SK-N-SH (cell line): ENCODE results near the gene MRGPRD.
"Not testable (repeated sequence)": the region's sequence is repeated elsewhere in the genome, so short reads cannot be mapped to it uniquely, and the experiment has no call there.

Experiments used
- CTCF ChIP-seq: fragments of 200-600 bp; sonication (generic); IDR thresholded peaks from 2 replicates; pipeline ENCODE4 v1.6.1; 2017; ENCODE audit warnings: antibody characterized with exemption, mild to moderate bottlenecking, moderate library complexity
- GABPA ChIP-seq: IDR thresholded peaks from 2 replicates; pipeline ENCODE4 v1.4.0; 2012; ENCODE audit warnings: low read depth, mild to moderate bottlenecking
- JUND ChIP-seq: IDR thresholded peaks from 2 replicates; pipeline ENCODE4 v1.4.0; 2012
- MXI1 ChIP-seq: IDR thresholded peaks from 2 replicates; pipeline ENCODE4 v1.6.1; 2012; ENCODE audit warnings: mild to moderate bottlenecking, low read depth, low read length, improper control_type of control experiment
- TCF12 ChIP-seq: IDR thresholded peaks from 2 replicates; pipeline ENCODE4 v1.4.0; 2012
- TF ChIP-seq, protein P1 (sequence below): IDR thresholded peaks from 2 replicates; pipeline ENCODE4 v1.4.0; 2012; ENCODE audit warnings: low read depth

DNA sequence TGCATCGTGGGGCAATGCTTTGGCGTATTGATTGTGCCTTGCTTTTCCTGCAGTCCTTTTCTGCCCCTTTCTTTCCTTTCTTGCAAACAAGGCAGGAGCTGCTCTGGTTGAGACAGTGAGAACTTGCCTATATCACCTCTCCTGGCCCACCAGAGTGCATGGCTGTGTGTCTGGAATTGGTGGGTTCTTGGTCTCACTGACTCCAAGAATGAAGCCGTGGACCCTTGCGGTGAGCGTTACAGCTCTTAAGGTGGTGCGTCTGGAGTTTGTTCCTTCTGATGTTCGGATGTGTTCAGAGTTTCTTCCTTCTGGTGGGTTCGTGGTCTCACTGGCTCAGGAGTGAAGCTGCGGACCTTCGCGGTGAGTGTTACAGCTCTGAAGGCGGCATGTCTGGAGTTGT is 7.1 kb downstream of the MRGPRD start:
- TF ChIP-seq, protein P1, sequence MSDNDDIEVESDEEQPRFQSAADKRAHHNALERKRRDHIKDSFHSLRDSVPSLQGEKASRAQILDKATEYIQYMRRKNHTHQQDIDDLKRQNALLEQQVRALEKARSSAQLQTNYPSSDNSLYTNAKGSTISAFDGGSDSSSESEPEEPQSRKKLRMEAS, result not testable (repeated sequence)
- TF ChIP-seq GABPA, CTCF, JUND, MXI1, TCF12: not testable (repeated sequence)
